Tibial nerve (tissue), 4 donors: Measurements from ENCODE around the gene ABCA13.

ENCODE experiments used
- EP300 ChIP-seq, 2 donors: sonication (generic); formaldehyde crosslinking; IDR thresholded peaks; one replicate each; pipeline ENCODE4 v1.6.1; 2017; ENCODE audit warnings: antibody characterized with exemption in 2 of 2, mild to moderate bottlenecking in 1 of 2
- POLR2A ChIP-seq, 2 donors: fragments of 450-650 bp; IDR thresholded peaks; one replicate each; pipeline ENCODE4 v1.6.1; 2017; ENCODE audit warnings: antibody characterized with exemption in 2 of 2, mild to moderate bottlenecking in 2 of 2, moderate library complexity in 2 of 2
- TF ChIP-seq, protein P1 (sequence below), 5 experiments: fragments of 200-600 bp in 3 of 5; fragments of 450-650 bp in 2 of 5; sonication (generic) in 3 of 5; IDR thresholded peaks; one replicate each; pipeline ENCODE4 v1.5.1; 2016 to 2019; ENCODE audit warnings: antibody characterized with exemption in 5 of 5, mild to moderate bottlenecking in 3 of 5, moderate library complexity in 2 of 5

GRCh38 chr7:48505051-48505450 lies 333.8 kb downstream of the ABCA13 start:
- TF ChIP-seq, protein P1, sequence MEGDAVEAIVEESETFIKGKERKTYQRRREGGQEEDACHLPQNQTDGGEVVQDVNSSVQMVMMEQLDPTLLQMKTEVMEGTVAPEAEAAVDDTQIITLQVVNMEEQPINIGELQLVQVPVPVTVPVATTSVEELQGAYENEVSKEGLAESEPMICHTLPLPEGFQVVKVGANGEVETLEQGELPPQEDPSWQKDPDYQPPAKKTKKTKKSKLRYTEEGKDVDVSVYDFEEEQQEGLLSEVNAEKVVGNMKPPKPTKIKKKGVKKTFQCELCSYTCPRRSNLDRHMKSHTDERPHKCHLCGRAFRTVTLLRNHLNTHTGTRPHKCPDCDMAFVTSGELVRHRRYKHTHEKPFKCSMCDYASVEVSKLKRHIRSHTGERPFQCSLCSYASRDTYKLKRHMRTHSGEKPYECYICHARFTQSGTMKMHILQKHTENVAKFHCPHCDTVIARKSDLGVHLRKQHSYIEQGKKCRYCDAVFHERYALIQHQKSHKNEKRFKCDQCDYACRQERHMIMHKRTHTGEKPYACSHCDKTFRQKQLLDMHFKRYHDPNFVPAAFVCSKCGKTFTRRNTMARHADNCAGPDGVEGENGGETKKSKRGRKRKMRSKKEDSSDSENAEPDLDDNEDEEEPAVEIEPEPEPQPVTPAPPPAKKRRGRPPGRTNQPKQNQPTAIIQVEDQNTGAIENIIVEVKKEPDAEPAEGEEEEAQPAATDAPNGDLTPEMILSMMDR (IDR thresholded peaks at IDR 0.05): no peak
- no peak for TF ChIP-seq EP300 (IDR thresholded peaks at IDR 0.05)
- TF ChIP-seq POLR2A (IDR thresholded peaks at IDR 0.05): no peak
